ENCODE measurements around the gene DCC. TPM values are rescaled to one million over a fixed set of nuclear protein-coding genes. Genes with fewer than 3 reads are reported as not detected.

The DCC gene
- total and polyA plus RNA-seq, 2 of the 8 experiments (the other 6 are each of a cell fraction or from before 2014, with no cell fraction given): 0.14 to 1.4 TPM

DNA sequence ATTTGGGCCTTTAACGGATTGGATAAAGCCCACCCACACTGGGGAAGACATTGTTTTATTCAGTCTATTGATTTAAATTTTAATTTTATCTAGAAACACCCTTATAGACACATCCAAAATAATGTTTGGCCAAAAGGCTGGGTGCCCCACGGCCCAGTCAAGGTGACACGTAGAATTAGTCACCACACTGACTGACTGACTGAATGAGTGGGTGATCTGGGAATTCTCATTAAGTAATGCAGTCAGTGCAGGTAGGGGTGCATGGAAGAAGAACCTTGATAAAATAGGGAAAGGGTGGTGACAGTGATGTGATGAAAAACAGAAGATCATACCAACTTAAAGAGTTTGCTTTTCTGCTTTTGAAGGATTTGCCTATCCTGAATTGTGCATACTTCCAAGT lies 554.8 kb downstream of the DCC start:
- FAIRE-seq (no peak), DNase-seq (ENCODE audit: low read depth in 1 of 2, low spot score in 2 of 2) (no peak)
- H3K23me2 ChIP-seq (ENCODE audit: low read depth, low read length): no peaks in the 10 kb centered on the region
- H3K23ac ChIP-seq (ENCODE audit: insufficient read length): no peak overlapping the region
- H3K14ac ChIP-seq (ENCODE audit: insufficient read length): no peak overlapping the region
- H3K56ac ChIP-seq (replicated peaks; ENCODE audit: insufficient read length, low read depth, low read length): no peak overlapping the region
- no peak overlapping the region for H3K4ac ChIP-seq (replicated peaks; ENCODE audit: insufficient read length, low read depth, low read length)
- H3K9me3 ChIP-seq (ENCODE audit: insufficient read depth in 2 of 2, low read depth in 1 of 2, low read length in 1 of 2): no peaks in the 10 kb centered on the region
- no peak overlapping the region for H2BK20ac ChIP-seq (ENCODE audit: low read length)
- H4K8ac ChIP-seq (ENCODE audit: extremely low read depth, insufficient read depth, low read length): no peak overlapping the region
- POLR2A ChIA-PET (ENCODE audit: partially characterized antibody): no interaction called here
- H3K4me1 ChIP-seq (replicated peaks in 1 of 4; ENCODE audit: control insufficient read depth in 3 of 4, insufficient read depth in 4 of 4, low read length in 3 of 4): no peaks in the 10 kb centered on the region
- CTCF ChIA-PET (ENCODE audit: partially characterized antibody): no interaction called here
- H3K27me3 ChIP-seq (replicated peaks in 1 of 4; ENCODE audit: control insufficient read depth in 3 of 4, extremely low read depth in 1 of 4, insufficient read depth in 3 of 4, low read length in 3 of 4): no peaks in the 10 kb centered on the region
- H3K4me2 ChIP-seq (ENCODE audit: insufficient read depth in 1 of 2, low read depth in 2 of 2, low read length in 2 of 2): no peak overlapping the region
- H3K18ac ChIP-seq (ENCODE audit: extremely low read depth, low read length): no peak overlapping the region
- no peak overlapping the region for H4K5ac ChIP-seq (ENCODE audit: insufficient read length, low read depth, low read length)
- H3K9ac ChIP-seq (replicated peaks in 1 of 4; ENCODE audit: extremely low read depth in 1 of 4, low read depth in 3 of 4, low read length in 3 of 4): no peak overlapping the region
- 89% methylated on average over 3 of the region's 3 CpGs; no CpG with 5 or more reads in 1 of the 2 experiments for WGBS, 2 experiments (ENCODE audit: extremely low coverage in 1 of 2, insufficient coverage in 1 of 2, insufficient read length in 1 of 2, insufficient replicate concordance in 2 of 2, low coverage in 1 of 2, low lambda C conversion rate in 2 of 2, missing lambda C conversion rate in 1 of 2)
- no peak overlapping the region for H3K27ac ChIP-seq (ENCODE audit: low read depth, low read length)
- no peaks in the 10 kb centered on the region for H3K36me3 ChIP-seq (ENCODE audit: control insufficient read depth in 2 of 4, insufficient read depth in 4 of 4, low read length in 3 of 4)
- H4K91ac ChIP-seq (replicated peaks; ENCODE audit: insufficient read length, low read length): no peak overlapping the region
- H2BK15ac ChIP-seq (ENCODE audit: low read length): no peak overlapping the region
- no peak overlapping the region for H2BK5ac ChIP-seq (ENCODE audit: low read depth, low read length)
- no peak overlapping the region for H2BK120ac ChIP-seq (replicated peaks; ENCODE audit: low read depth, low read length)
- no peaks in the 10 kb centered on the region for H3K79me1 ChIP-seq (ENCODE audit: low read depth, low read length)
- no peak overlapping the region for H2AK5ac ChIP-seq (ENCODE audit: low read depth, low read length)
- H2AFZ ChIP-seq (ENCODE audit: low read length): no peak overlapping the region
- no peak overlapping the region for H2BK12ac ChIP-seq (ENCODE audit: low read depth, low read length)
- H4K20me1 ChIP-seq (replicated peaks in 1 of 2; ENCODE audit: control insufficient read depth in 1 of 2, insufficient read depth in 2 of 2, low read length in 2 of 2): no peaks in the 10 kb centered on the region
- H3K4me3 ChIP-seq (ENCODE audit: extremely low read depth in 1 of 4, insufficient read depth in 2 of 4, low read depth in 3 of 4, low read length in 4 of 4): no peak overlapping the region
- H3K79me2 ChIP-seq (ENCODE audit: control insufficient read depth in 1 of 2, insufficient read depth in 2 of 2, low read length in 2 of 2): no peaks in the 10 kb centered on the region
- TF ChIP-seq SAP30 (IDR thresholded peaks at IDR 0.05; ENCODE audit: insufficient read depth, insufficient replicate concordance, low read length): no peak
- no peak for TF ChIP-seq EP300 (IDR thresholded peaks at IDR 0.05; ENCODE audit: borderline replicate concordance in 1 of 2, low read depth in 2 of 2, low read length in 2 of 2)
- TF ChIP-seq POLR2AphosphoS5 (IDR thresholded peaks at IDR 0.05; ENCODE audit: low read depth, low read length): no peak

All from H1 (cell line).